ENCODE data around the gene HPGD.
"Not testable (repeated sequence)": the region's sequence is repeated elsewhere in the genome, so short reads cannot be mapped to it uniquely, and the experiment has no call there.

Gene HPGD

GRCh38 chr4:174526731-174527130 lies 4.4 kb upstream of the HPGD start:
- no peak for DNase-seq (ENCODE audit: low read depth in 2 of 2)

- DNase-seq (ENCODE audit: low read depth in 2 of 2), result no peak
Measured at GRCh38 chr4:174524242-174524641, 2.0 kb upstream of the HPGD start.

DNA sequence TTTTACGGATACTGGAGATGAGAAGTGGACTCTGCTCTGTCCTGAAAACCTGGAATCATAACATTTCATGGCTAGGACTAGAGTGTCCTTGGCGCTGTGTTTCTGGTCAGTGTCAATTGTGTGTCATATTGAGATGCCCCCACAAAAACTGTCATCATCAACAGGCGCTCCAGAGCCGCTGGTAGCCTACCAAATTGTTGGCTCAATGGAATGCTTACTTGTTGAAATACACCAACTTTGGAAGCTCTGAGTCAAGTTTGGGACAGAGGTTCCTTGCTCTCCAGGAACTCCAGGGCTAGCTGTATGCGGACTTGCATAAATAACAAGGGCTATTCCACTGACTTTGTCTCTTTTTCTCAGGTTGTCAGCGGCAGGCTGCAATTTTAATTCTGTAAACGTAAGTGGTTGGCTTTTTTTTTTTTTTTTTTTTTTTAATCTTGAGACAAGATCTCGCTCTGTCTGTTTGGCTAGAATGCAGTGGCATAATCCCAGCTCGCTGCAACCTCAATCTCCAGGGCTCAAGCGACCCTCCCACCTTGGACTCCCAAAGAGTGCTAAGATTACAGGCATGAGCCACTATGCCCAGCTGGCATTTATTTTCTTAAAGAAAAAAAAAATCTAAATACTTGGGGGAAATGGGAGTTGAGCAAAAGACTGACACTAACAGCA lies 871 bp upstream of the HPGD start:
- no peak for DNase-seq (ENCODE audit: low read depth in 2 of 2)

GRCh38 chr4:174521800-174522182 lies 497 bp downstream of the HPGD start:
- DNase-seq (ENCODE audit: low read depth in 2 of 2), result no peak

DNA sequence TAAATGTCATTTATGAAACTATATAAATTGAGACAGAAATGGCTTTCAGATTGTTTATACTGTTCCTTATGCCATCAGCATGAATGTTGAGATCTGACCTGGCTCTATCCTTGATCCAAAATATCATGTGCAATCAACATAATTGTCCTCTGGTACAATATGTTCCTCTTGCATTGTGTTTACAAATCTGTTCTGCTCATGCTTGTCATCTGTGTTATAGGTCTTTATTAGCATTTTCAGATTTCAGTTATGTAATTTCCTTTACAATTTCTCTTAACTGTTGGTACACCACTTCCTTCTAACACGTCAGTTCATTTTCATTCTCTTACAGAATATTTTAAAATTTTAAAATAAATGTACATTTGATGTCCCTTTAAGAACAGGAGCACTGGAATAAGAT lies 1.6 kb downstream of the HPGD start:
- no peak for DNase-seq (ENCODE audit: low read depth in 2 of 2)

DNA sequence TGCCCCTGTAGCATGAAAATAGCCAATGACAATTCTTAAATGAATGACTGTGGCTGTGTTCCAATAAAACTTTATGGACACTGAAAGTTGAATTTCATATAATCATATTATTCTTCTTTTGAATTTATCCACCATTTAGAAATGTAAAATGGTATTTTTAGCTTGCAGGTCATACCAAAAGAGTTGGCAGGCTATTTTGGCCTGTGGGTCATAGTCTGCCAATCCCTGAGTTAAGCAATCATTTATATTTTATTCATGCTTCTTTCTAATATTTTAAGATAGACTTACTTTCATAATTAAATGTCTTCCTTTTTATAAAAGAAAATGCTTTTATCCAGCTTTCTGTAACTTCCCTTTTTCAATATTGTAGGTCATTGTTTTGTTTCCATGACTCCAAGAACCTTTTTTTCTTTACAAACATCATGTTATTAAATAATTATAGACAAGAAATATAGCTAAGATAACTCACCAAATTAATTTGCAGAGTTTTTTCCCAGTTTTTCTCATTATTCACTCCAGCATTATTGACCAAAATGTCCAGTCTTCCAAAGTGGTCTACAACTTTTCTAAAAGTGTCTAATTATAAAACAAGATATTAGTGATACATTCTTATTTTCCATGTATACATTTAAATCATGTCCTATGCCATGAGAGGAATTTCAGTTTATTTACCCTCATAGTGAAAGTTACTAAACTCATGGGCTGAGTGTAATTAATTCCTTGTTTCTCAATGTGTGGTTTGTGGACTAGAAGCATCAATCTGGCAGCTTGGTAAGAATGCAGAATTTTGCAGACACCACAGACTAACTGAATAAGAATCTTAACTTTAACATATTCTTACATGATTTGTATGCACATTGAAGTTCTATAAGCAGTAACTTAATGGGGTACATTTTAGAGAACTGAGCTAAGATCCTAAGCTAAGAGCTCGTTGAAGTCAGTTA lies 4.5 kb downstream of the HPGD start:
- no peak for DNase-seq (ENCODE audit: low read depth in 2 of 2)

- DNase-seq (ENCODE audit: low read depth in 2 of 2), result no peak
Measured at GRCh38 chr4:174516794-174517193, 5.5 kb downstream of the HPGD start.

- DNase-seq (ENCODE audit: low read depth in 2 of 2), result no peak
Measured at GRCh38 chr4:174516345-174516744, 5.9 kb downstream of the HPGD start.

DNA sequence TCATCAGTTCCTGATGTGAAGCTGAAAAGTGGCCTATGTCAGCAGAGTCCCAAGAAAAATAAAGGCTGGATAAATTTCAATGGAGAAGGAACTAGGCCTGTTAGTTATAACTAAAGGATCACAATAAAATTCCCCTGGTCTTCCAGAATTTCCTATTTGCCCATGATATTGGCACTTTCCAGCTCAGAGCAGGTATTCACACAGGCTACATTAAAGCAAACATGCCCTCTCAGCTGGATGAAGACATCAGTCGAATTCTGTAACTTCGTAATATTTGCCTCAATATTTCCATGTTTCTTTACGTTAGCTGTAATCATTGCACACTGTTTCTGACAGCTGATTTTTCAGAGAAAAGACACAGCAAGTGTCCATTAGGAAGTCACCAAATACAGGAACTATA lies 9.5 kb downstream of the HPGD start:
- no peak for DNase-seq (ENCODE audit: low read depth in 2 of 2)

DNA sequence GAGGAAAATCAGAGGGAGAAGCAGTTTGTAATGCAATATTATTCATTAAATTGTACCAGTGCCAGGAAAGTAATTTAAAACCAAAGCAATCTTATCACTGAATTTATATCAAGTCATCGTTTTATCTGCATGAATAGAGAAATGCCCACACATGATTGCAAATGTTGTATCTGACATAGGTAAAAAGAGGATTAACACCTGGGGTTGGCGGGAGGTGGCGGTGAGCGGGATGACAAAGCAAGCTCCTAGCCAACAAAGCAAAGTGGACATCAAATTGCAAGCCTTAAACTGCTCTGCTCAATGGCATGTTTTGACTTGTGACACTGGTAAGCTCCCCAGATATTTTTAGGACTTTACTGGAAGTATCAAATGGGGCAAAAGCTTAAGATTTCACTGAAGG lies 16.4 kb downstream of the HPGD start:
- no peak for DNase-seq (ENCODE audit: low read depth in 2 of 2)

DNA sequence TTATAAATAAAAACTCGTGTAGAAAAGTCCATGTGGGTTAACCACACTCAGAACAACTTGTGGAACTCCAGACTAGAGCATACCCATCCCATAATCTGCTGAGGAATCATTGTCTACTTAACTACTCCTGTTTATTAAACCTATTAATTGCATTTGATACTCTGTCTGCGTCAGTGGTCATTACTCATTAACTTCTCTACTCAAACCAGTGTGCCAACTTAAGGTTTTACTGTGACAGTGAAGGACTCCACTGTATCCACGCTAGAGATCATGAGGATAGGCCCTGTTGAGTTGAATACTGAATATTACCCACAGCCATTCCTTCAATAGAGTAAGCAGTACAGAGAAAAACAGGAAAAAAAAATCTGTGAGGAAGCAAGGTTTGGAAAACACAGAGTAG lies 17.3 kb downstream of the HPGD start:
- no peak for DNase-seq (ENCODE audit: low read depth in 2 of 2)

DNA sequence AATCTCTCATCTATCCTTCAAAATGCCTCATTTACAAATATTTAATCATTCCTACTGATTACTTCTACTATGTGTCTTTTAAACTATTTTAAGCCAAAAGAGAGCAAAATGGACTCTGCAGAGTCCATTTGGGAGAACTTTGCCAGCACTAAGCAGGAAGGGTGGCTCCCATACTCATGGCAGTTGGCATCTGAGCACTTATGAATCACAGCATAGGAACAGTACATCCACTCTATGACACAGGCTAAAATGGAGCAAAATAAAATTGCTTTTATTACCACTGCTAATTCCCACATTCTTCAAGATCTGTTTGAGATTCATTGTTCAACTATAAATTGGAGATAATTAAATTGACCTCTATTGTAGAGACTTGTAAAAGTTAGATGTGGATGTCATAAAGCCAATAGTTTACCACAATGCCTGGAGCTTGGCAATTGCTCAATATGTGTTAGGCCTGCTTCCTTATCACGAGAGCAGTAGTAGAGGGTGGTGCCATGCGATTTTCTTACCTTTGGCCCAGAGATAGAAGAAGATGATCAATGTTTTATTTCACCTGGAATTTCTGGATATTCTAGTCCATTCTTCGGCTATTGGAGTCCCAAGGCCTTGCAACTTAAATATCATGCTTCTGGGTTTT lies 19.1 kb downstream of the HPGD start:
- DNase-seq (ENCODE audit: low read depth in 2 of 2), result no peak

GRCh38 chr4:174496631-174497432 lies 25.5 kb downstream of the HPGD start:
- DNase-seq (ENCODE audit: low read depth in 2 of 2), result no peak

DNA sequence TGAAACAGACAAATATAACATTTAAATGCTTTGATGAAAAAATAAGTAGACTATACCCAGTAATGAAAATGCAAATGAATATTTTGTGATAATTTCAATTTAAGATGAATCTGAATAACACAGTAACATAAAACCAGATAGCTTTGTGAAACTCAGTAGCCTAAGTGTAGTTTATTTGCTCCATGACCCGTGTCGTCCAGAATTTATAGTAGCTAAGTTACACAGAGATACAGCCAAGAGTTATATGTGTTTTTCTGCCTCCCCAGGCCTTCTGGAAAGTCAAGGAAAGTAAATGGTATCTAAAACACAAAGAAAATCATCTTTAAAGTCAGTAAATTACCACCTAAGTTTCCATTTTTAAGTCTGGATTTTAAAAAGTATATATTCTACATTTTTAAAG lies 26.7 kb downstream of the HPGD start:
- no peak for DNase-seq (ENCODE audit: low read depth in 2 of 2)

- DNase-seq (ENCODE audit: low read depth in 2 of 2), result no peak
Measured at GRCh38 chr4:174494726-174495125, 27.6 kb downstream of the HPGD start.

DNA sequence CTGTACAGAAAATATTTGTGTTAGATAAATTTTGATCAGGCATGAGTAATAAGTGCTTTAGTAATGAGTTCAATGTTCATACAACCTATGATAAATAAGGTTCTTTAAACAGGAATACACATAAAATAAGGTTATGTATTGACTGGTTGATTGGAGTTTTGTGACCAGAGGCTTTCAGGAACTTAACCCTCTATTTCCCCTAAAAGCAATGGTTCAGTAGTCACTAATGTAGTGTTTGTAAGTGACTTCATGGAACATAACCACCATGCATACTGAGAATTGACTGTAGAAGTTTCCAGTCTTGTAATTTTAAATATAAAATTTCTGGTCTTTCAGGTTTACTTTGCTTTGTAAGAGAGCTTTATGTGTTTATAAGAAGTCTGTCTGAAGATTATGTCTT lies 28.1 kb downstream of the HPGD start:
- no peak for DNase-seq (ENCODE audit: low read depth in 2 of 2)

GRCh38 chr4:174490451-174490961 lies 31.8 kb downstream of the HPGD start:
- no peak for DNase-seq (ENCODE audit: low read depth in 2 of 2)

GRCh38 chr4:174488368-174488767 lies 33.9 kb downstream of the HPGD start:
- DNase-seq (ENCODE audit: low read depth in 2 of 2), result not testable (repeated sequence)

DNA sequence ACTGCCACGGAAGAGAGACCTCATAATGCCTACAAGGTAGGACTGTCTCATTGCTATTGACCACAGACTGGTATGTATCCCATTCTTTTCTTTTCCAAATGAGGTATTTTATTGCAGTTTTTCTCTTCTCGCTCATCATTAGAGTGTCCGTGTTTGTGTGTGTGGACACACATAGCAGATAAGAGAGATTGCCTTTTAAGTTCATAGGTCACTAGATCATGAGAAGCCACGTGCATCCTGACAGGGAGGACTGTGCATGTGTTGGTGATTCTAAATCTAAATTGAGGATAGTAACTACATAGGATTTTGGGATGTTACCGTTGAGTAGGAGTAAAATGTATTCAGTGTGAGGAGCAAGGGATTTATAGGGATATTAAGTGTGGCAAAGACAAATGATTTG lies 37.3 kb downstream of the HPGD start:
- DNase-seq (ENCODE audit: low read depth in 2 of 2), result no peak

- DNase-seq (ENCODE audit: low read depth in 2 of 2), result no peak
Measured at GRCh38 chr4:174483792-174484191, 38.5 kb downstream of the HPGD start.

- no peak for DNase-seq (ENCODE audit: low read depth in 2 of 2)
Measured at GRCh38 chr4:174479140-174479539, 43.1 kb downstream of the HPGD start.

GRCh38 chr4:174475528-174475927 lies 46.8 kb downstream of the HPGD start:
- no peak for DNase-seq (ENCODE audit: low read depth in 2 of 2)

Data from stimulated activated CD4-positive, alpha-beta T cell treated with anti-CD3 and anti-CD28 coated beads, Interleukin-1b, Interleukin-23, amount 100 ng/mL, for 4 hours (primary cell).